ENCODE data around the gene ELOB.

- TF ChIP-seq CTCF (conservative IDR thresholded peaks at IDR 0.05; ENCODE audit: low read depth, low read length), result no peak
- TF ChIP-seq EZH2 (IDR thresholded peaks at IDR 0.05; ENCODE audit: low read length, unreplicated experiment), result no peak
These were observed 38.3 kb upstream of the ELOB start for GRCh38 chr16:2815299-2815771.
